ENCODE measurements around the gene DIPK1C. TPM values are rescaled to one million over a fixed set of nuclear protein-coding genes. Genes with fewer than 3 reads are reported as not detected.

DIPK1C gene
- total and polyA plus RNA-seq, 2 donors (not counting 1 experiment from before 2014, with no cell fraction given) = not detected

- ChIA-PET CTCF (no interaction called here), POLR2A (no interaction called here)
- no peak overlapping the region for H3K27ac ChIP-seq (ENCODE audit: low read length in 2 of 2)
- intact Hi-C loops (cut with micrococcal nuclease) = no loop called here
- Mint-ChIP-seq H3K4me3 (peak overlapping the region; percentile 50), H3K4me1 (peaks cover 7% of the 10 kb centered on the region), H3K27me3 (peaks cover 35% of the 10 kb centered on the region), H3K27ac (no peak overlapping the region), H3K9me3 (ENCODE audit: insufficient read depth) (no peaks in the 10 kb centered on the region)
- H3K27me3 ChIP-seq (replicated peaks in 1 of 4; ENCODE audit: control extremely low read depth in 1 of 4, control insufficient read depth in 3 of 4, insufficient read depth in 4 of 4, low read length in 3 of 4) = peaks cover 0 to 52% (median 6%) of the 10 kb centered on the region in 4 experiments
- H3K4me1 ChIP-seq (ENCODE audit: control insufficient read depth in 2 of 2, insufficient read depth in 2 of 2, low read length in 2 of 2) = peaks cover 7 to 9% of the 10 kb centered on the region in 2 donors
- no peaks in the 10 kb centered on the region for H3K9me3 ChIP-seq (ENCODE audit: control extremely low read depth in 1 of 3, control insufficient read depth in 2 of 3, insufficient read depth in 1 of 3, low read length in 2 of 3)
- DNase-seq (no peak), ATAC-seq (ENCODE audit: low read depth) (no peak)
- H4K20me1 ChIP-seq (ENCODE audit: control insufficient read depth, insufficient read depth, low read length, poor library complexity, severe bottlenecking) = no peaks in the 10 kb centered on the region
- H3K9ac ChIP-seq (ENCODE audit: low read length) = no peak overlapping the region
- no peak overlapping the region for H3K4me2 ChIP-seq (replicated peaks; ENCODE audit: low read depth, low read length, poor library complexity, severe bottlenecking)
- H3K79me2 ChIP-seq (ENCODE audit: control insufficient read depth, insufficient read depth, low read length) = no peaks in the 10 kb centered on the region
- H2AFZ ChIP-seq (ENCODE audit: insufficient read depth, low read depth, low read length, poor library complexity, severe bottlenecking) = no peak overlapping the region
- 52% methylated on average over 26 of the region's 34 CpGs for WGBS (ENCODE audit: insufficient coverage)
- H3K4me3 ChIP-seq (ENCODE audit: control extremely low read depth in 1 of 5, extremely low read depth in 1 of 5, insufficient read depth in 1 of 5, low read depth in 2 of 5, low read length in 4 of 5) = no peak overlapping the region
- TF ChIP-seq CTCF (IDR thresholded peaks at IDR 0.05) (no peak), EZH2 (IDR thresholded peaks at IDR 0.05; ENCODE audit: borderline replicate concordance, insufficient read depth, low read depth, low read length, poor library complexity, severe bottlenecking) (no peak)
- no peaks in the 10 kb centered on the region for H3K36me3 ChIP-seq (replicated peaks in 1 of 2; ENCODE audit: control extremely low read depth in 1 of 2, control insufficient read depth in 1 of 2, extremely low read depth in 1 of 2, insufficient read depth in 2 of 2, low read length in 1 of 2)
Measured at GRCh38 chr18:74457725-74458421, 765 bp upstream of the DIPK1C start.

- peak overlapping the region; percentile 47 for H3K4me2 ChIP-seq (replicated peaks; ENCODE audit: low read depth, low read length, poor library complexity, severe bottlenecking)
- H3K79me2 ChIP-seq (ENCODE audit: control insufficient read depth, insufficient read depth, low read length) = no peaks in the 10 kb centered on the region
- H3K9ac ChIP-seq (ENCODE audit: low read length) = no peak overlapping the region
- DNase-seq (peak; percentile 15), ATAC-seq (ENCODE audit: low read depth) (no peak)
- H3K36me3 ChIP-seq (replicated peaks in 1 of 2; ENCODE audit: control extremely low read depth in 1 of 2, control insufficient read depth in 1 of 2, extremely low read depth in 1 of 2, insufficient read depth in 2 of 2, low read length in 1 of 2) = no peaks in the 10 kb centered on the region
- H4K20me1 ChIP-seq (ENCODE audit: control insufficient read depth, insufficient read depth, low read length, poor library complexity, severe bottlenecking) = no peaks in the 10 kb centered on the region
- H3K4me1 Mint-ChIP-seq = peaks cover 7% of the 10 kb centered on the region
- TF ChIP-seq CTCF (IDR thresholded peaks at IDR 0.05) = no peak
- TF ChIP-seq EZH2 (IDR thresholded peaks at IDR 0.05; ENCODE audit: borderline replicate concordance, insufficient read depth, low read depth, low read length, poor library complexity, severe bottlenecking) = no peak
- H3K4me1 ChIP-seq (ENCODE audit: control insufficient read depth in 2 of 2, insufficient read depth in 2 of 2, low read length in 2 of 2) = peaks cover 7 to 9% of the 10 kb centered on the region in 2 donors
- peaks cover 0 to 52% (median 6%) of the 10 kb centered on the region in 4 experiments for H3K27me3 ChIP-seq (replicated peaks in 1 of 4; ENCODE audit: control extremely low read depth in 1 of 4, control insufficient read depth in 3 of 4, insufficient read depth in 4 of 4, low read length in 3 of 4)
- no peak overlapping the region for H2AFZ ChIP-seq (ENCODE audit: insufficient read depth, low read depth, low read length, poor library complexity, severe bottlenecking)
- peaks cover 41% of the 10 kb centered on the region for H3K27me3 Mint-ChIP-seq
- no peaks in the 10 kb centered on the region for H3K9me3 Mint-ChIP-seq (ENCODE audit: insufficient read depth)
- no peak overlapping the region for H3K27ac ChIP-seq (ENCODE audit: low read length in 2 of 2)
- H3K4me3 Mint-ChIP-seq = no peak overlapping the region
- 1% methylated on average over 66 of the region's 69 CpGs for WGBS (ENCODE audit: insufficient coverage)
- H3K27ac Mint-ChIP-seq = no peak overlapping the region
- intact Hi-C loops (cut with micrococcal nuclease) = no loop called here
- no peaks in the 10 kb centered on the region for H3K9me3 ChIP-seq (ENCODE audit: control extremely low read depth in 1 of 3, control insufficient read depth in 2 of 3, insufficient read depth in 1 of 3, low read length in 2 of 3)
- CTCF ChIA-PET = no interaction called here
- POLR2A ChIA-PET = no interaction called here
- no peak overlapping the region for H3K4me3 ChIP-seq (ENCODE audit: control extremely low read depth in 1 of 5, extremely low read depth in 1 of 5, insufficient read depth in 1 of 5, low read depth in 2 of 5, low read length in 4 of 5)
Measured at GRCh38 chr18:74456349-74457042, 612 bp downstream of the DIPK1C start.

Data from B cell (primary cell).